GM19463 (cell line): ENCODE measurements around the gene MDH1.
"Not testable (repeated sequence)": the region's sequence is repeated elsewhere in the genome, so short reads cannot be mapped to it uniquely, and the experiment has no call there.

Experiments used
- ATAC-seq: cut with Tn5 transposase; IDR thresholded peaks from one replicate; pipeline ENCODE4 v1.9.1; 2021; ENCODE audit warnings: mild to moderate bottlenecking, moderate library complexity; ENCODE audit not compliant: unreplicated experiment

The MDH1 gene

GRCh38 chr2:63587814-63588384, 864 bp upstream of the MDH1 start:
- no peak for ATAC-seq

GRCh38 chr2:63589148-63589958, 590 bp downstream of the MDH1 start:
- ATAC-seq = peak; percentile 6

GRCh38 chr2:63590626-63591408, 2.1 kb downstream of the MDH1 start:
- ATAC-seq = no peak

GRCh38 chr2:63591566-63592175, 2.9 kb downstream of the MDH1 start:
- ATAC-seq = no peak

- no peak for ATAC-seq
Measured at GRCh38 chr2:63594660-63595059, 5.9 kb downstream of the MDH1 start.

GRCh38 chr2:63596401-63596883, 7.7 kb downstream of the MDH1 start:
- no peak for ATAC-seq

- no peak for ATAC-seq
Measured at GRCh38 chr2:63598981-63599380, 10.2 kb downstream of the MDH1 start.

GRCh38 chr2:63600881-63601460, 12.2 kb downstream of the MDH1 start:
- ATAC-seq = no peak

- no peak for ATAC-seq
Measured at GRCh38 chr2:63604666-63605065, 15.9 kb downstream of the MDH1 start.

- not testable (repeated sequence) for ATAC-seq
Measured at GRCh38 chr2:63608865-63609264, 20.1 kb downstream of the MDH1 start.

GRCh38 chr2:63610525-63610924, 21.8 kb downstream of the MDH1 start:
- no peak for ATAC-seq

- no peak for ATAC-seq
Measured at GRCh38 chr2:63613391-63613901, 24.7 kb downstream of the MDH1 start.

GRCh38 chr2:63614448-63614968, 25.7 kb downstream of the MDH1 start:
- no peak for ATAC-seq

- no peak for ATAC-seq
Measured at GRCh38 chr2:63614983-63615945, 26.5 kb downstream of the MDH1 start.

- no peak for ATAC-seq
Measured at GRCh38 chr2:63617366-63617765, 28.6 kb downstream of the MDH1 start.

GRCh38 chr2:63619328-63619727, 30.6 kb downstream of the MDH1 start:
- no peak for ATAC-seq

GRCh38 chr2:63622751-63623150, 34.0 kb downstream of the MDH1 start:
- no peak for ATAC-seq

- not testable (repeated sequence) for ATAC-seq
Measured at GRCh38 chr2:63623763-63624162, 35.0 kb downstream of the MDH1 start.

GRCh38 chr2:63627866-63628265, 39.1 kb downstream of the MDH1 start:
- no peak for ATAC-seq
